Astrocyte (in vitro differentiated cells and primary cell): ENCODE results near the gene CXCR5. TPM values are rescaled to one million over a fixed set of nuclear protein-coding genes. Genes with fewer than 3 reads are reported as not detected.

ENCODE experiments used
- DNase-seq: peaks from one replicate; pipeline ENCODE4 v3.0.0-alpha.2; 2010; ENCODE audit warnings: low read depth
- FAIRE-seq: peaks from 2 replicates; lab custom pipeline; 2011; peaks lifted over from hg19 to GRCh38; lab: Jason Lieb, UNC
- H2AFZ ChIP-seq: 2 replicates; pipeline ENCODE4 v1.6.0; 2012; ENCODE audit warnings: low read depth, low read length, inconsistent platforms
- H3K27ac ChIP-seq: 2 replicates; pipeline ENCODE4 v1.5.1; 2011; ENCODE audit warnings: low read depth, low read length, inconsistent platforms
- H3K27me3 ChIP-seq: 2 replicates; pipeline ENCODE4 v1.6.0; 2011; ENCODE audit warnings: low read length, inconsistent platforms; ENCODE audit not compliant: insufficient read depth
- H3K36me3 ChIP-seq: 2 replicates; pipeline ENCODE4 v1.5.1; 2011; ENCODE audit warnings: low read length, inconsistent platforms; ENCODE audit not compliant: insufficient read depth
- H3K4me1 ChIP-seq: 2 replicates; pipeline ENCODE4 v1.5.1; 2011; ENCODE audit warnings: low read length, inconsistent platforms; ENCODE audit not compliant: insufficient read depth
- H3K4me2 ChIP-seq: 2 replicates; pipeline ENCODE4 v1.6.0; 2012; ENCODE audit warnings: low read length, inconsistent platforms
- H3K4me3 ChIP-seq: 2 replicates; pipeline ENCODE4 v1.5.1; 2011; ENCODE audit warnings: low read depth, mild to moderate bottlenecking, low read length, inconsistent platforms; ENCODE audit not compliant: insufficient read depth
- H3K79me2 ChIP-seq: 2 replicates; pipeline ENCODE4 v1.6.0; 2012; ENCODE audit warnings: mild to moderate bottlenecking, low read length, inconsistent platforms; ENCODE audit not compliant: insufficient read depth
- H3K9ac ChIP-seq: 2 replicates; pipeline ENCODE4 v1.6.0; 2012; ENCODE audit warnings: mild to moderate bottlenecking, low read length, inconsistent platforms
- H3K9me3 ChIP-seq: 2 replicates; pipeline ENCODE4 v1.5.1; 2012; ENCODE audit warnings: low read depth, mild to moderate bottlenecking, low read length, inconsistent platforms; ENCODE audit not compliant: insufficient read depth
- H4K20me1 ChIP-seq: 2 replicates; pipeline ENCODE4 v1.6.0; 2012; ENCODE audit warnings: low read length, inconsistent platforms; ENCODE audit not compliant: insufficient read depth
- H3K27ac Mint-ChIP-seq: one replicate; pipeline ENCODE4 v1.8.0; 2021; ENCODE audit warnings: mild to moderate bottlenecking, mixed read lengths; ENCODE audit not compliant: unreplicated experiment
- H3K27me3 Mint-ChIP-seq: one replicate; pipeline ENCODE4 v1.8.0; 2021; ENCODE audit warnings: low read depth, mixed read lengths; ENCODE audit not compliant: unreplicated experiment
- H3K36me3 Mint-ChIP-seq: one replicate; pipeline ENCODE4 v1.8.0; 2021; ENCODE audit warnings: low read depth, mixed read lengths; ENCODE audit not compliant: unreplicated experiment
- H3K4me1 Mint-ChIP-seq: one replicate; pipeline ENCODE4 v1.8.0; 2021; ENCODE audit warnings: low read depth, mixed read lengths; ENCODE audit not compliant: unreplicated experiment
- H3K4me3 Mint-ChIP-seq: one replicate; pipeline ENCODE4 v1.8.0; 2021; ENCODE audit warnings: mild to moderate bottlenecking, moderate library complexity, mixed read lengths; ENCODE audit not compliant: unreplicated experiment
- H3K9me3 Mint-ChIP-seq: one replicate; pipeline ENCODE4 v1.8.0; 2021; ENCODE audit warnings: mild to moderate bottlenecking, mixed read lengths; ENCODE audit not compliant: unreplicated experiment
- CTCF ChIP-seq: IDR thresholded peaks from 2 replicates; pipeline ENCODE4 v1.5.1; 2011; ENCODE audit warnings: low read depth, mild to moderate bottlenecking, inconsistent platforms, low read length, moderate library complexity; ENCODE audit not compliant: insufficient read depth
- EZH2 ChIP-seq: IDR thresholded peaks from 2 replicates; pipeline ENCODE4 v1.6.1; 2012; ENCODE audit warnings: mild to moderate bottlenecking, low read length, inconsistent platforms; ENCODE audit not compliant: insufficient read depth
- total RNA-seq: library from RNA; stranded (reverse); gene quantifications from 2 replicates; pipeline ENCODE4 v1.2.1, GENCODE V29; 2021

CXCR5 gene
- total RNA-seq, 1 donor from 2014 or later = 0.07 TPM

GRCh38 chr11:118917481-118918127 lies 33.9 kb downstream of the CXCR5 start:
- Mint-ChIP-seq H3K4me3 (peak overlapping the region; percentile 74), H3K27ac (peak overlapping the region; percentile 99), H3K27me3 (no peaks in the 10 kb centered on the region), H3K36me3 (no peaks in the 10 kb centered on the region), H3K9me3 (no peaks in the 10 kb centered on the region), H3K4me1 (peaks cover 71% of the 10 kb centered on the region)
- FAIRE-seq = peak; percentile 13
- Histone ChIP-seq H3K9ac (peak overlapping the region; percentile 86), H3K79me2 (peaks cover 97% of the 10 kb centered on the region), H2AFZ (no peak overlapping the region), H3K27ac (peak overlapping the region; percentile 93), H4K20me1 (peaks cover 39% of the 10 kb centered on the region), H3K36me3 (no peaks in the 10 kb centered on the region), H3K4me2 (peak overlapping the region; percentile 98), H3K4me1 (peaks cover 96% of the 10 kb centered on the region), H3K4me3 (no peak overlapping the region), H3K9me3 (no peaks in the 10 kb centered on the region), H3K27me3 (no peaks in the 10 kb centered on the region)
- peak; percentile 68 for DNase-seq
- TF ChIP-seq EZH2 (no peak), CTCF (no peak)

GRCh38 chr11:118918128-118918685 lies 34.5 kb downstream of the CXCR5 start:
- no peak for FAIRE-seq
- DNase-seq = peak; percentile 89
- Histone ChIP-seq H3K36me3 (no peaks in the 10 kb centered on the region), H3K4me2 (peak overlapping the region; percentile 98), H3K4me3 (peak overlapping the region; percentile 14), H3K9me3 (no peaks in the 10 kb centered on the region), H3K9ac (peak overlapping the region; percentile 86), H4K20me1 (peaks cover 45% of the 10 kb centered on the region), H2AFZ (no peak overlapping the region), H3K79me2 (peaks cover 97% of the 10 kb centered on the region), H3K4me1 (peaks cover 96% of the 10 kb centered on the region), H3K27me3 (no peaks in the 10 kb centered on the region), H3K27ac (peak overlapping the region; percentile 93)
- H3K27me3 Mint-ChIP-seq = no peaks in the 10 kb centered on the region
- no peaks in the 10 kb centered on the region for H3K9me3 Mint-ChIP-seq
- no peaks in the 10 kb centered on the region for H3K36me3 Mint-ChIP-seq
- H3K27ac Mint-ChIP-seq = peak overlapping the region; percentile 99
- peak overlapping the region; percentile 74 for H3K4me3 Mint-ChIP-seq
- TF ChIP-seq EZH2 (no peak), CTCF (no peak)
- peaks cover 70% of the 10 kb centered on the region for H3K4me1 Mint-ChIP-seq
